Upper lobe of left lung (tissue), 4 donors: Measurements from ENCODE around the gene S100A8.

ENCODE experiments used
- EP300 ChIP-seq, 4 donors: sonication (generic); formaldehyde crosslinking; IDR thresholded peaks; one replicate each; pipeline ENCODE4 v1.5.1; 2017; ENCODE audit warnings: antibody characterized with exemption in 4 of 4, control low read depth in 2 of 4
- POLR2A ChIP-seq, 4 donors: fragments of 450-650 bp; IDR thresholded peaks; one replicate each; pipeline ENCODE4 v1.5.1; 2016 to 2017; ENCODE audit warnings: antibody characterized with exemption in 4 of 4, mild to moderate bottlenecking in 2 of 4
- POLR2AphosphoS5 ChIP-seq, 2 donors: sonication (generic); formaldehyde crosslinking; IDR thresholded peaks; one replicate each; pipeline ENCODE4 v1.5.1; 2017; ENCODE audit warnings: antibody characterized with exemption in 2 of 2
- TF ChIP-seq, protein P1 (sequence below), 6 experiments: fragments of 450-650 bp in 4 of 6; fragments of 200-600 bp in 2 of 6; sonication (generic) in 2 of 6; IDR thresholded peaks; one replicate each; pipeline ENCODE4 v1.5.1; 2016 to 2019; ENCODE audit warnings: antibody characterized with exemption in 6 of 6

GRCh38 chr1:153393926-153394325 is 3.1 kb upstream of the S100A8 start:
- TF ChIP-seq, protein P1, sequence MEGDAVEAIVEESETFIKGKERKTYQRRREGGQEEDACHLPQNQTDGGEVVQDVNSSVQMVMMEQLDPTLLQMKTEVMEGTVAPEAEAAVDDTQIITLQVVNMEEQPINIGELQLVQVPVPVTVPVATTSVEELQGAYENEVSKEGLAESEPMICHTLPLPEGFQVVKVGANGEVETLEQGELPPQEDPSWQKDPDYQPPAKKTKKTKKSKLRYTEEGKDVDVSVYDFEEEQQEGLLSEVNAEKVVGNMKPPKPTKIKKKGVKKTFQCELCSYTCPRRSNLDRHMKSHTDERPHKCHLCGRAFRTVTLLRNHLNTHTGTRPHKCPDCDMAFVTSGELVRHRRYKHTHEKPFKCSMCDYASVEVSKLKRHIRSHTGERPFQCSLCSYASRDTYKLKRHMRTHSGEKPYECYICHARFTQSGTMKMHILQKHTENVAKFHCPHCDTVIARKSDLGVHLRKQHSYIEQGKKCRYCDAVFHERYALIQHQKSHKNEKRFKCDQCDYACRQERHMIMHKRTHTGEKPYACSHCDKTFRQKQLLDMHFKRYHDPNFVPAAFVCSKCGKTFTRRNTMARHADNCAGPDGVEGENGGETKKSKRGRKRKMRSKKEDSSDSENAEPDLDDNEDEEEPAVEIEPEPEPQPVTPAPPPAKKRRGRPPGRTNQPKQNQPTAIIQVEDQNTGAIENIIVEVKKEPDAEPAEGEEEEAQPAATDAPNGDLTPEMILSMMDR (IDR thresholded peaks at IDR 0.05) = no peak
- TF ChIP-seq POLR2AphosphoS5 (IDR thresholded peaks at IDR 0.05) (peak in 1 of 2 donors; percentile 53), EP300 (IDR thresholded peaks at IDR 0.05) (no peak), POLR2A (IDR thresholded peaks at IDR 0.05) (no peak)
